NCI-H2227 treated with DMSO at 0.1 percent for 48 hours (cell line): ENCODE data around the gene ARMC7.
"Not testable (repeated sequence)": the region's sequence is repeated elsewhere in the genome, so short reads cannot be mapped to it uniquely, and the experiment has no call there.

ENCODE experiments used
- DNase-seq: peaks from one replicate; lab custom pipeline; 2025; lab: John Stamatoyannopoulos, UW

The ARMC7 gene

GRCh38 chr17:75130059-75130631, 20.4 kb downstream of the ARMC7 start:
- DNase-seq = no peak

GRCh38 chr17:75130632-75131277, 21.0 kb downstream of the ARMC7 start:
- peak; percentile 81 for DNase-seq

GRCh38 chr17:75131278-75132017, 21.7 kb downstream of the ARMC7 start, which contains the start of gene NT5C:
NT5C (minus strand) TSS chr17:75131742; CDS start chr17:75131707, 35 bp downstream.
- DNase-seq = peak; percentile 91

GRCh38 chr17:75132018-75133000, 22.5 kb downstream of the ARMC7 start:
- not testable (repeated sequence) for DNase-seq

DNA sequence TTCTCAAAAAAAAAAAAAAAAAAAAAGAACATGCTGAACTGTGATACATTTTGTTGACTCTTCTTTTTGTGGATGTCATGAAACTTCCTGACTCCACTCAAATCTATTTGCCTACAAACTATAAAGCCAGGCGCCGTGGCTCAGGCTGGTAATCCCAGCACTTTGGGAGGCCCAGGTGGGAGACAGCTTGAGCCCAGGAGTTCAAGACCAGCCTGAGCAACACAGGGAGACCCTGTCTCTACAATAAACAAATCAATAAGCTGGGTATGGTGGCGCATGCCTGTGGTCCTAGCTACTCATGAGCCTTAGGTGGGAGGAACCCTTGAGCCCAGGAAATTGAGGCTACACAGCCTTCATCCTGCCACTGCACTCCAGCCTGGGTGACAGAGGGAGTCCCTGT, 23.2 kb downstream of the ARMC7 start:
- no peak for DNase-seq

DNA sequence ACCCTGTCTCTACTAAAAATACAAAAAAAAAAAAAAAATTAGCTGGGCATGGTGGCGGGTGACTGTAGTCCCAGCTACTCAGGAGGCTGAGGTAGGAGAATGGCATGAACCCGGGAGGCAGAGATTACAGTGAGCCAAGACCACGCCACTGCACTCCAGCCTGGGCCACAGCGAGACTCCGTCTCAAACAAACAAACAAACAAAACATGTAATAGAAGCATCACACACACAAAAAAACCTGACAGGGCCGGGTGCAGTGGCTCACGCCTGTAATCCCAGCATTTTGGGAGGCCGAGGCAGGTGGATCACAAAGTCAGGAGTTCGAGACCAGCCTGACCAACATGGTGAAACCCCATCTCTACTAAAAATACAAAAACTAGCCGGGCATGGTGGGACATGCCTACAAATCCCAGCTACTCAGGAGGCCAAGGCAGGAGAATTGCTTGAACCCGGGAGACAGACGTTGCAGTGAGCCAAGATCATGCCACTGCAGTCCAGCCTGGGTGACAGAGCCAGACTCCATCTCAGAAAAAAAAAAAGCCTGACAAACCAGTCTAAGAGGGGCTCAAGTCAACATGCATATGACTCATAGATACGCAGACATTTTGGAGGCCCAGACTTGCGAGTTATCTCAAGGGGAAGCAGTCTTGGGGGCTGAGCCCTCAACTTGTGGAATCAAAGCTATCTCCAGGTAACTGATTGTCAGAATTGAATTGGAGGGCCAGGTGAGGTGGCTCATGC, 24.0 kb downstream of the ARMC7 start:
- not testable (repeated sequence) for DNase-seq

DNA sequence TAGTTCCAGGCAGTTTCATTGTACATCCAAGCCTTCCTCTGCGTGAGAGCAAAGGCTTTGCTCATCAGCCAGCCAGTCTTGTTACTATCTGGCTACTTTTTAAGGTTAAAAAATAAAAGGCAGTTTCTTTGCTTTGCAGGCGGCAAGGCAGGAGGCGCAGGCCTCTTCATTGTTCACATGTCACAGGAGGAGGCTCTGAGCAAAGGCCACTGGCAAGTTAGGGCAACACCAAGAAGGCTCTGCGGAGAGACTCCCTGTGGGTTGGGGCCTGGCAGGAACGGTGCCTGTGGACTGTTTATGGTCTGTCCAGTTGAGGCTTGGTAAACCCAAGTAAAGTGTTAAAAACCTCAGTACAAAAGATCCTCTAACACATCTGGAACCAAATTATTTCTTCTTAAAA, 25.7 kb downstream of the ARMC7 start:
- DNase-seq = no peak

DNA sequence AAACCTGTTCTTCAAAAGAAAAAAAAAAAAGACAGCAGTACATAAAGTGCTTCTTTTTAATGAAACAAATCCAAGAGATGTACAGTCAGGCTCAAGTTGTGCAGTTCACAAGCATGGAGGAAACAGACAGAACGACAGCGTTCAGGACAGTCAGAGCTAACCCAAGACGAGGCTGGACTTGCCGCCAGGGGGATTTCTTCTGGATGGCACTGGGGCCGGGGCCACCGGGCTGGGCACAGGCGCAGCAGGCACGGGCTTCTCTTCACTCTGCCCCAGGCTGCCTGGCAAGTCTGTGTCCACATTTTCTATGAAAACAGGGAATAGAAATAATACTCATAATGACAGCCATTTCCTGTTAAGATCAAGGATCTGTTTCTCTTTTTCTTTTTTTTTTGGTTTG, 26.2 kb downstream of the ARMC7 start:
- DNase-seq = no peak

DNA sequence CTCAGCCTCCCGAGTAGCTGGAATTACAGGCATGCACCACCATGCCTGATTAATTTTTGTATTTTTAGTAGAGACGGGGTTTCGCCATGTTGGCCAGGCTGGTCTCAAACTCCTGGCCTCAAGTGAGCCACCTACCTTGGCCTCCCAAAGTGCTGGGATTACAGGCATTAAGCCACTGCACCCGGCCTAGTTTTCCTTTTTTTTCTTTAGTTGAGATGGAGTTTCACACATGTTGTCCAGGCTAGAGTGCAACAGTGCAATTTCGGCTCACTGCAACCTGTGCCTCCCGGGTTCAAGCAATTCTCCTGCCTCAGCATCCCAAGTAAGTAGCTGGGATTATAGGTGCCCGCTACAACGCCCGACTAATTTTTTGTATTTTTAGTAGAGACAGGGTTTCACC, 28.0 kb downstream of the ARMC7 start:
- not testable (repeated sequence) for DNase-seq

GRCh38 chr17:75138519-75138918, 28.8 kb downstream of the ARMC7 start:
- no peak for DNase-seq

GRCh38 chr17:75142236-75142971, 32.6 kb downstream of the ARMC7 start:
- no peak for DNase-seq

DNA sequence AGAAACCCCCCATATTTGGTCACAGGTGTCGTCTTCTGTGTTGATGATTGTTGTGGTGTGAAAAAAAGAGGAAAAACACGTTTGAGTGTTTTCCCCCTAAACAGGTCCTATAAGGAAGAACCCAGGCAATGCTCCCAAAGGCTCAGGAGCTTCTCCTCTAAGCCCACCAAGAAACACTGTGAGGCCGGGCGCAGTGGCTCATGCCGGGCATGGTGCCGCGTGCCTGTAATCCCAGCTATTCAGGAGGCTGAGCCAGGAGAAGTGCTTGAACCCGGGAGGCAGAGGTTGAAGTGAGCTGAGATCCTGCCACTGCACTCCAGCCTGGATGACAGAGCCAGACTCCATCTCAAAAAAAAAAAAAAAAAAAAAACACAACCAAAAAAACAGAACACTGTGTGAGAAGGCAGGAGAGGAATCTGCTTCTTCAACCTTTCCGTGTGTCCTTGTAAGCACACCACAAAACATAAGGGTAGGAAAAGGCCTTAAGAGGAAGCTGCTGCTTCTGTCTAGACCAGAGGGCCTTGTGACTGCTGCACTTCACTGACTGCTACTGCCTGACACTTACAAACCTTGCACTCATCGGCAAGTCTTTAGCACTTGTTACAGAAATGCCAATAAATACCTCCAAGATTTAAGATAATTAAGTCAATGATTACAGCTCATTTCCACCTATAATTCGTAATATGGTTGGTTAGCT, 35.2 kb downstream of the ARMC7 start:
- DNase-seq = no peak

DNA sequence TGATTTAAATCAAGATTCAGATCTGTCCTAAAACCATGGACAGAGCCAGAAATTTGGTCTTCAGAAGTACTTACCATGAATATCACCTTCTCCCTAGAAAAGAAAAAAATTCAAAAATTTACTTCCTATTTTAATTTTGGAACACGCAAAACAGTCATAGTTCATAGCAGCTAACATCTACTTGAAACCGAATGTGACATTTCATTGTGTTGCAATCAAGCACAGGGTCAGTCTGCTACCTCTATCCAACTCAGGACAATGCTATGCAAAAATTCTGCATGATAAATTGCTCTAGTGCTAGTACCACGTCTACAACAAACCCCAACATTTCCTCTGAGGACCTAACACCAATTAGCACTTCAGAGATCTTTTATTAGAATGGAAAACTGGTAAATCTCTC, 36.8 kb downstream of the ARMC7 start:
- no peak for DNase-seq

DNA sequence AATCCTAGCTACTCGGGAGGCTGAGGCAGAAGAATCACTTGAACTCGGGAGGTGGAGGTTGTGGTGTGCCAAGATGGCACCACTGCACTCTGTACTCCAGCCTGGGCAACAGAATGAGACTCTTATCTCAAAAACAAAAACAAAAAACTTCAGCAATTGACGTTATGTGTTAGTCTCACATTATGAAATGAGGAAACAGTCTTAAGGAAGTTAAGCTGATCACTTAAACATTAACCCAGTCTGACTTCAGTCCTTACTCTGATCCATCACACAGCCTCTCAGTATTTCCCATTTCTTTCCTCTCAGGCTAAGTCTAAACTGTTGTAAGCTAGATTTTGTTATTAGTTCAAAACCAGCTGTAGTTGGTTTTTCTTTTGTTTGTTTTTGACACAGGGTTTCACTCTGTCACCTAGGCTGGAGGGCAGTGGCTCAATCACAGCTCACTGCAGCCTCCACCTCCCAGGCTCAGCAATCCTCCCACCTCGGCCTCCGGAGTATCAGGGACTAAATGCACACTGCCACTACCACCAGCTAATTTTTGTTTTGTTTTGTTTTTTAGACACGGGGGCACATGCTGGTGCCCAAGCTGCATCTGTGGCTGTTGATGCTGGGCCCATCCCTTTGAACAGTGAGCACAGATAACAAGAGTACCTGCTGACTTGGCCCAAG, 38.2 kb downstream of the ARMC7 start:
- no peak for DNase-seq

DNA sequence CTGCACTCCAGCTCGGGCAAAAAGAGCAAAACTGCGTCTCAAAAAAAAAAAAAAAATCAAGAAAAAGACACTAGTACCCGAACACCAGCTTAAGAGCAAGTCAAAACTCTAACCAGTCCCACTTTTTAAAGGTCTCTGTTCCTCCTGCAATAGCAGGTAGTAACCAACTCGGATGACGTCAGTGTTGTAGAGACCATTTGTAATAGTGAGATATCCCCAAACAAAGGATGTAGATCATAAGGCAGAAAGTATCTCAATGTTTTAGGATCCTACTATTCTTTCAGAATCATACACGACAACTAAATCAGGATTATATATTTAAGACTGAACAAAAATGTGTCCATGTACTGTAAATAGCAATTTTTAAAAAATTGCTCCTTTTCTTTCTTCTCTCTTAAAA, 42.2 kb downstream of the ARMC7 start:
- peak; percentile 19 for DNase-seq

DNA sequence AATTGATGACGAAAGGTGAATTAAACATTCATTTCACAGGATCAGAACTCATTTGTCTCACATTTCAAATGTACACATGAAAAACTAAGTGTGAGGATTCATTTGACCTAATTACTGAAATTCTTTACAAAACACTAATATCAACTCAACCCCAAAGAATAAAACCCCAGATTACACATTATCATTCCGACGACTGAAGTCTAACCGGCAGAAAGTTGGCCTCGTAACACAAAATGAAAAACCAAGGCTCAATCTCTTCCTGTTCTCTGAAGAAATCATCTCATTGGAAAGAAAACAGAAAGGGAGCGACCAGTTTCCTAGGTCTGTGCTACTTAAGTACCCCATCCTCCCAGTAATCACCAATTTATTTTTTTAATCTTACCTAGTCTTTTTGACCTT, 42.8 kb downstream of the ARMC7 start:
- no peak for DNase-seq

DNA sequence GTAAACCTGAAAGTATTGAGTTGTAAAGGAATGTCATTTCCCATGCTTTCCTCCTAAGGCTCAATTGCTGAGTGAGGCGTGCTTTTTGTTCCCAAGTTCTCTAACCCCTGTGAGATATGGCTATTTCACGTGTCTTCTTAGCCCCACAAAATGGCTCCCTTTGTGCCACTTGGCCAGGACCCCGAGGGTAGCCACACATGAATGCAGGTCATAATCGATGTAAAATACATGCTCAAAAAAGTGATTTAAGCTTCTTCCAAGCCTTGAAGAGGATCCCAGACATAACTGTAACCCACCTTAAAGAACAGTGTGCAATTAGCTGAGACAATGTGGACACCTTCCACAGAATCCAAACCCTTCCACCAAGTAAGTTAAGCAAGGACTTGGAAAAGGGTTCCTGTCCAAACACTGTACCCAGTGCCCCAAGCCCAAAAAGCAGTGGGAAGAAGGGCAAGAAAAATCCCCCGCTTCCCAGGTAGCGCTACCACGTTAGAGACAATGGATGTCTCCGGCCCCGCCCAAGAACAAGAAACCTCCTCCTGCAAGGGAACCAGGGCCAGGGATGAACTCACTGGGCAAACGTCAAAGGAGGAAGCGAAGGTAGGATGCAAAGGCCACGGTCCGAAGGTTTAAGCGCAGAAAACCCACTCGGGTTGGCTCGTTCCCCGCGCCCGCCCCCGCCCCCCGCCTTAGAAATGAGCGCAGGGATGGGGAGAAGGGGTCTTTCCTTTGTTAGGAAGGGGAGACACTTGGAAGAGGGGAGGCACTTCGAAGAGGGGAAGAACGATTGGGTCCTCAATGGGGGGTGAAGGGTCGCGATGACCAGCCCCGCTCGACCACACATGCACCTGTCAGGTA, 43.4 kb downstream of the ARMC7 start:
- peak; percentile 31 for DNase-seq

- DNase-seq = no peak
These were observed 44.0 kb downstream of the ARMC7 start for GRCh38 chr17:75153780-75154194.
